Midbrain (tissue), 1 donor: Measurements from ENCODE around the gene RFX1.
A peak's percentile ranks its signal among the peaks of the same experiment; 100 is the strongest.

Experiments
- DNase-seq: peaks from one replicate; lab custom pipeline; 2025; lab: John Stamatoyannopoulos, UW

The RFX1 gene

GRCh38 chr19:13960863-13961784 is 45.0 kb downstream of the RFX1 start:
- no peak for DNase-seq

GRCh38 chr19:13959962-13960862 is 45.9 kb downstream of the RFX1 start:
- no peak for DNase-seq

GRCh38 chr19:13959141-13959961 is 46.8 kb downstream of the RFX1 start:
- no peak for DNase-seq

GRCh38 chr19:13958043-13958442 is 48.1 kb downstream of the RFX1 start:
- DNase-seq = no peak

GRCh38 chr19:13957051-13957450 is 49.1 kb downstream of the RFX1 start:
- DNase-seq = no peak

- DNase-seq = no peak
These were observed 49.8 kb downstream of the RFX1 start for GRCh38 chr19:13956365-13956744.

- no peak for DNase-seq
These were observed 50.3 kb downstream of the RFX1 start for GRCh38 chr19:13955662-13956364.

GRCh38 chr19:13954185-13954584 is 51.9 kb downstream of the RFX1 start:
- DNase-seq = no peak

- no peak for DNase-seq
These were observed 53.1 kb downstream of the RFX1 start for GRCh38 chr19:13952931-13953531.

GRCh38 chr19:13952154-13952930 is 53.8 kb downstream of the RFX1 start, which contains the start of gene DCAF15:
DCAF15 (plus strand) TSS chr19:13952509; CDS start chr19:13952513, 4 bp downstream.
- peak; percentile 100 for DNase-seq

- DNase-seq = no peak
These were observed 54.3 kb downstream of the RFX1 start for GRCh38 chr19:13951799-13952153.

- no peak for DNase-seq
These were observed 55.1 kb downstream of the RFX1 start for GRCh38 chr19:13951043-13951442.

- no peak for DNase-seq
These were observed 59.7 kb downstream of the RFX1 start for GRCh38 chr19:13946414-13946813.

GRCh38 chr19:13942023-13942684 is 64.0 kb downstream of the RFX1 start:
- no peak for DNase-seq

- peak; percentile 17 for DNase-seq
These were observed 67.6 kb downstream of the RFX1 start, which contains the start of gene PODNL1 for GRCh38 chr19:13938301-13939064. PODNL1 (minus strand) TSS chr19:13938417; CDS start chr19:13938181, 236 bp downstream.

GRCh38 chr19:13937479-13938300 is 68.4 kb downstream of the RFX1 start:
- DNase-seq = no peak

GRCh38 chr19:13935765-13936510 is 70.2 kb downstream of the RFX1 start:
- no peak for DNase-seq
